GM23338 (cell line): ENCODE measurements around the gene RRN3.
"Not testable (repeated sequence)": the region's sequence is repeated elsewhere in the genome, so short reads cannot be mapped to it uniquely, and the experiment has no call there.

Source experiments
- CREB1 ChIP-seq: fragments of 250-450 bp; sonication (Bioruptor Pico); IDR thresholded peaks from 2 replicates; pipeline ENCODE4 v1.5.0; 2020; ENCODE audit warnings: low read depth, mild to moderate bottlenecking, moderate library complexity
- CTCF ChIP-seq, 2 experiments: fragments of 200-600 bp in 1 of 2; sonication (generic) in 1 of 2; conservative IDR thresholded peaks; 2 replicates each; pipeline versions ENCODE4 v1.5.1 to v1.6.1; 2016 to 2017; ENCODE audit warnings: antibody characterized with exemption in 2 of 2, low read depth in 2 of 2, mild to moderate bottlenecking in 2 of 2, moderate library complexity in 1 of 2
- ETS1 ChIP-seq: IDR thresholded peaks from 2 replicates; pipeline ENCODE4 v1.6.1; 2016; ENCODE audit warnings: antibody characterized with exemption
- EZH2 ChIP-seq: fragments of 200-600 bp; sonication (generic); IDR thresholded peaks from one replicate; pipeline ENCODE4 v1.8.0; 2017; ENCODE audit warnings: antibody characterized with exemption, mild to moderate bottlenecking, low read depth; ENCODE audit not compliant: unreplicated experiment
- EZH2phosphoT487 ChIP-seq: fragments of 200-600 bp; sonication (generic); IDR thresholded peaks from one replicate; pipeline ENCODE4 v1.8.1; 2018; ENCODE audit warnings: antibody characterized with exemption; ENCODE audit not compliant: unreplicated experiment
- JUNB ChIP-seq: IDR thresholded peaks from one replicate; pipeline ENCODE4 v1.6.1; 2016; ENCODE audit warnings: antibody characterized with exemption; ENCODE audit not compliant: unreplicated experiment
- NANOG ChIP-seq: IDR thresholded peaks from 2 replicates; pipeline ENCODE4 v1.6.1; 2016; ENCODE audit warnings: antibody characterized with exemption, borderline replicate concordance
- POLR2AphosphoS5 ChIP-seq: IDR thresholded peaks from 2 replicates; pipeline ENCODE4 v1.6.1; 2016; ENCODE audit warnings: antibody characterized with exemption, low read depth
- REST ChIP-seq: IDR thresholded peaks from one replicate; pipeline ENCODE4 v1.6.1; 2018; ENCODE audit warnings: antibody characterized with exemption; ENCODE audit not compliant: unreplicated experiment
- STAT1 ChIP-seq: IDR thresholded peaks from one replicate; pipeline ENCODE4 v1.6.1; 2016; ENCODE audit warnings: antibody characterized with exemption; ENCODE audit not compliant: unreplicated experiment
- ZNF114 ChIP-seq: fragments of 250-450 bp; sonication (Bioruptor Pico); IDR thresholded peaks from 2 replicates; pipeline ENCODE4 v1.5.0; 2020; ENCODE audit warnings: mild to moderate bottlenecking, moderate library complexity
- ZNF331 ChIP-seq: fragments of 250-450 bp; sonication (Bioruptor Pico); IDR thresholded peaks from 2 replicates; pipeline ENCODE4 v1.5.0; 2020; ENCODE audit warnings: low read depth, mild to moderate bottlenecking, moderate library complexity
- ZNF462 ChIP-seq: fragments of 250-450 bp; sonication (Bioruptor Pico); IDR thresholded peaks from 2 replicates; pipeline ENCODE4 v1.5.0; 2020; ENCODE audit warnings: mild to moderate bottlenecking, moderate library complexity

GRCh38 chr16:15023381-15024077 is 70.5 kb downstream of the RRN3 start:
- TF ChIP-seq EZH2; CTCF (conservative IDR thresholded peaks at IDR 0.05; ENCODE audit: low read depth in 2 of 2); POLR2AphosphoS5; CREB1 (CRISPR knock-in tag); ETS1; JUNB; EZH2phosphoT487; REST; STAT1; NANOG; ZNF331 (CRISPR knock-in tag); ZNF114 (CRISPR knock-in tag); ZNF462 (CRISPR knock-in tag): not testable (repeated sequence)
